NCI-H1417 treated with DMSO at 0.1 percent for 48 hours (cell line): ENCODE results near the gene SLC35G6.

Experiments
- DNase-seq: peaks from one replicate; lab custom pipeline; 2025; lab: John Stamatoyannopoulos, UW

The SLC35G6 gene

DNA sequence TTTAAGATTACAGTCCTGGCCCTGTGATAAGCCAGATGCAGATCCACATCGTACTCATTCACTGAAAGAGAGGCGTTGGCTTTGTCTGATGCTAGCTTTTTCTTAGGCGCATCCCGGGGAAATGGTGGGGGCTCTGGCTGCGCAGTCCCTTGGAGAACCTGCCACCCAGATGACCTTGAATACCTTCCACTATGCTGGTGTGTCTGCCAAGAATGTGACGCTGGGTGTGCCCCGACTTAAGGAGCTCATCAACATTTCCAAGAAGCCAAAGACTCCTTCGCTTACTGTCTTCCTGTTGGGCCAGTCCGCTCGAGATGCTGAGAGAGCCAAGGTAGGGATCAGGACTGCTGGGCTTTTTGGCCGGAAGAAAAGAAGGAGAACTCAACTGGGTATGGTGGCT lies 26.9 kb downstream of the SLC35G6 start:
- no peak for DNase-seq

DNA sequence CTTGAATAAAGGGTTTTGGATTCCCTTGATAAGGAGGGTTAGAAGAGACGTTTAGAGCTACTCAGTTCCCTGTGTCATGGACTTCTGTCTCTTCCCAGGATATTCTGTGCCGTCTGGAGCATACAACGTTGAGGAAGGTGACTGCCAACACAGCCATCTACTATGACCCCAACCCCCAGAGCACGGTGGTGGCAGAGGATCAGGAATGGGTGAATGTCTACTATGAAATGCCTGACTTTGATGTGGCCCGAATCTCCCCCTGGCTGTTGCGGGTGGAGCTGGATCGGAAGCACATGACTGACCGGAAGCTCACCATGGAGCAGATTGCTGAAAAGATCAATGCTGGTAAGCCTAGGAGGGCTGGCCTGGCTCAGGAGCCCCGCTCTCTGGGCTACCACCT lies 27.6 kb downstream of the SLC35G6 start:
- no peak for DNase-seq

- DNase-seq: no peak
Measured at GRCh38 chr17:7509937-7510336, 28.7 kb downstream of the SLC35G6 start.

- no peak for DNase-seq
Measured at GRCh38 chr17:7511108-7511507, 29.9 kb downstream of the SLC35G6 start.

DNA sequence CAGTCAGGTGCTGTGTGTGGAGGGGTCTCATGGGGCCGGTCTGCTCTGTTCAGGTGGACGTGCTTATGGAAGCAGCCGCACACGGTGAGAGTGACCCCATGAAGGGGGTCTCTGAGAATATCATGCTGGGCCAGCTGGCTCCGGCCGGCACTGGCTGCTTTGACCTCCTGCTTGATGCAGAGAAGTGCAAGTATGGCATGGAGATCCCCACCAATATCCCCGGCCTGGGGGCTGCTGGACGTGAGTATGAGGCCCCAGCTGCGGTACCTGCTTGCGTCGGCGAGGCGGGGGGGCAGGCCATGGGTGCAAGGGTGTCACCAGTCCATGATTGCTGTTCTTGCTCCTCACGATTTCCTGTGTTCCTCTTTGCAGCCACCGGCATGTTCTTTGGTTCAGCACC lies 30.9 kb downstream of the SLC35G6 start:
- DNase-seq: no peak

GRCh38 chr17:7512824-7513540 lies 31.7 kb downstream of the SLC35G6 start:
- DNase-seq: no peak

DNA sequence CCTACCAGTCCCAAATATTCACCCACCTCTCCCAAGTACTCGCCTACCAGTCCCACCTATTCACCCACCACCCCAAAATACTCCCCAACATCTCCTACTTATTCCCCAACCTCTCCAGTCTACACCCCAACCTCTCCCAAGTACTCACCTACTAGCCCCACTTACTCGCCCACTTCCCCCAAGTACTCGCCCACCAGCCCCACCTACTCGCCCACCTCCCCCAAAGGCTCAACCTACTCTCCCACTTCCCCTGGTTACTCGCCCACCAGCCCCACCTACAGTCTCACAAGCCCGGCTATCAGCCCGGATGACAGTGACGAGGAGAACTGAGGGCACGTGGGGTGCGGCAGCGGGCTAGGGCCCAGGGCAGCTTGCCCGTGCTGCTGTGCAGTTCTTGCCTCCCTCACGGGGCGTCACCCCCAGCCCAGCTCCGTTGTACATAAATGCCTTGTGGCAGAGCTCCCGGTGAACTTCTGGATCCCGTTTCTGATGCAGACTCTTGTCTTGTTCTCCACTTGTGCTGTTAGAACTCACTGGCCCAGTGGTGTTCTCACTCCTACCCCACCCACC lies 32.7 kb downstream of the SLC35G6 start:
- no peak for DNase-seq

DNA sequence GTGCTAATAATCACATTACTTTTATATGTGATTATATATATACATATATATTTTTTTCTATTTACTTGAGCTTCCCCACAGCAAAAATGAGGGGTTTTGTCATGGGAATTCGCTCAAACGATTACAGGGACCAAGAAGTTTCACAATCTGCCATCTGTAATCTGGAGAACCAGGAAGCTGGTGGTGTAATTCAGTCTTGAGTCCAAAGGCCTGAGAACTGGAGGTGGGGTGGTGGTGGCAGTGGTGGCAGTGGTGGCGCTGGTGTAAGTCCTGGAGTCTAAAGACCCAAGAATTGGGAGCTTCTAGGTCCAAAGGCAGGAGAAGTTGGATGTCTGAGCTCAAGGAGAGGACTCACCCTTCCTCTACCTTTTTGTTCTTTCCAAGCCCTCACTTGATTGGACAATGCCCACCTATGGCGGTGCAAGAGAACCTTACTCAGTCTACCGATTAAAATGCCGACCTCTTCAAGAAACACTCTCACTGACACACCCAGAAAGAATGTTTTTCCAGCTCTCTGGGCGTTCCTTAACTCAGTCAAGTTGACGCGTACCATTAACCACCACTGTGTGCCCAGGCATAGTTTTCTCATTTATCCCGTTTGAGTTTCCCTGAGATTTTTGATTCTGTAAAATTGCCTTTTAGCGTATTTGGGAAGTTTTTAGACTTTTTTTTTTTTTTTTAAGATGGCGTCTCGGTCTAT lies 34.8 kb downstream of the SLC35G6 start:
- no peak for DNase-seq

DNA sequence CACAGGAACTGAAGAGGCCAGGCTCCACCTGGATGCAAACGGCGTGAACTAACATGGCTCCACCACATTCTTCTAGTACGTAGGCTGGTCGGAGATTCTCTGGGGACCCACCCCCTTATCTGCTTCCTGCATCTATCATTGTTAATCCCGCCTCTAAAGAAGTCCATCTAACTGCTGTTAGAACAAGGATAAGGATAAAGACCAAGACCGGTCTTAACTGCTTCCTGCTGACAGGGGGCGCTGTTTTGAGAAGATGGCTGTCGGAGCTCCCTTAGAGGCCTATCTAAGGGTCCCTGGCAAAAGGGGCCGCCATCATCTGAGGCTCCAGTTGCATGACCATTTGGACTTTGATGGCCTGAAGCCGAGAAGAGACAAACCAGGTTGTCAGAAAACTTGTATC lies 41.8 kb downstream of the SLC35G6 start:
- DNase-seq: no peak

DNA sequence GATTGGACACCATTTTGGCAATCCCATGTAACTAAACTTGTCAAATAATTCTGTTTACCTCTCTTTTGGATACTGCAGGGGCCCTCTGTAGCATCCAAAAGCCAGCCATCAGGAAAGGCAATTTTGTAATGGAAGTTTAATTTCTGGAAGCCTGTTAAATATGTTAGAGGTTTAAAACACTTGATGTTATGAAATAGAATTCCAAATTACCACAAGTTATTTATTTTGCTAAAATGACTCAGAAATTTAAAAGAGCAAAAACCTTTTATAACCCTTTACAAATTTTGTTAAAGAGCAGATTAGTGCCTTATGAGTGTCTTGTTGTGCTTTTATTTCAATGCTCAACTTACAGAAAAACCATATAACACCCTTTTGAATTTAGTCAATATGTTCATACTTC lies 47.6 kb downstream of the SLC35G6 start:
- no peak for DNase-seq

DNA sequence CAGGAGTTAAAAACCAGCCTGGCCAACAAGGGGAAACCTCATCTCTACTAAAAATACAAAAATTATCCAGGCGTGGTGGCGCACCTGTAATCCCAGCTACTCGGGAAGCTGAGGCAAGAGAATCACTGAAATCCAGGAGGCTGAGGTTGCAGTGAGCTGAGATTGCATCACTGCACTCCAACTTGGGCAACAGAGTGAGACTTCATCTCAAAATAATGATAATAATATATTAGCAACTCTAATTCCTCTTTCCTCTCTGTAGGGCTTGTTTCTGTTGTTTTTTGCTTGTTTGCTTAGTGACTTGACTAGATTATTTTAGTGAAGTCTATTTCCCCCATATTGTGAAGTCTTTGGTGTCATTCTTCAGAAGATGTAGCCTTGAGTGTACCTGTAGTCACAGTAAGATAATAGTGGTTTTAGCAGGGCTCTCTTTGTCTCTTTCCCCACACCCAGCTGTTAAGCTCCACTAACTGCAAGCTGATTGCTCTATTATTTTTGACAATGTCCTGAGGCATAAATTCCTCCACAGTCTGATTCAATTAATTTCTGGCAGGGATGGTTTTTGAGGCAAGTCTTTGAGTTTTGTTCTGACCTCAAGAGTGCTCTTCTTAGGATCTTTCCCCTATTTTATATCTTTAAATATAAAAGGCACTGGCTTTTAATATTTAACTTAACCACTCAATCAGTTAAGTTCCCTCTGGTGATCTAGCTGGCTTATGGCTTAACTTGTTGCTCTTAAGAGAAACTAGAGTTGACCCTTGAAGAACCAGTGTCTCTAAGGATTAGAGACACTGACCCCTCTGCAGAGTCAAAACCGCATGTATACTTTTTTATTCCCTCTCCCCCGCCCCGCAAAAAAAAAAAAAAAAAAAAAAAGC lies 49.0 kb downstream of the SLC35G6 start:
- DNase-seq: no peak
